HUDEP-2 (cell line): ENCODE measurements around the gene MBLAC2.

Experiments used
- DNase-seq, 76 experiments: peaks; one replicate each; lab custom pipeline; 2025; ENCODE audit not compliant: unreplicated experiment in 76 of 76; lab: John Stamatoyannopoulos, UW

Gene MBLAC2

DNA sequence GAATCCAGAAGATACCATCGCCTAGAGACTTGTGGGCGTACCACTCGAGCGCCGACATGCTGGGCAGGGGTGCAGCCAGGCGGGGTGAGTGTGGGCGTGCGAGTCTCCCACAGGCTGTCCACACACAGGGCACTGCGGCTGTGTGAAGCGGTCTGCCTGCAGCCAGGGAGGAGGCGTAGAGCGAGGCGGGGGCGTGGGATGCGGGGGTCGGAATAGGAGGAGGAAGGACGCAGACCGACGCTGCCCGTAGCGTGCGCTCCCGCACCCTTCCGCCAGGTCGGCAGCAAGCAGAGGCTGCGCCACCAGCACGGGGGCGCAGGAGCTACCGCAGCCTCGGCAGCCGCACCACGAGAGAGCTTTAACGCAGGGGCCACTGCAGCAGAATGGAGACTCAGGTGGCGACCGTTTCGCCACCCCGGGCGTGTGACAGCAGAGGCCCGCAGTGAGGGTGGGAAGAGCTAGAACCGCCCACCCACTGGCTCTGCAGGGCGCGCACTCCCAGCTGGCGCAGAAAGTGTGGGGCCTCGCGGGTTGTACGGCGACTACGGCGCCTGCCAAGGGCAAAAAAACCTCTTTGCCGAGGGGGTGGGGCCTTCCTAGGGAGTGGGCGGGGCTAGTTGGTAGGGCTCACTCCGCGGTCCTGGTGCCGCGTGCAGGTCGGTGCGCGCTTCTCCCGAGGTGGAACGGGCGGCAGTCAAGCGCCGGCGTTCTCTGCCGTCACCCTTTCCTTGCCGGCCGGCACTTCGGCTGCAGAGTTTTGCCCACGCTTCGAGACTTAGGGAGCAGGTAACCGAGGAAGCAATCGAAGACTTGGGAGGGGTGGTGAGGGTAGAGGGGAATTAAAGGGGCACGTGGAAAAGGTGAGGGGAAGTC, at the start of gene MBLAC2, which contains the start of gene POLR3G:
TSS of gene MBLAC2 (minus strand) at position 537 of the 873 bp plus-strand sequence. CDS start at position 58, 479 bp downstream.
TSS of gene POLR3G (plus strand) at position 630 of the 873 bp plus-strand sequence. CDS start 10,704 bp downstream, outside the sequence.
- DNase-seq = peak; percentile 51 to 96 (median 89)

DNA sequence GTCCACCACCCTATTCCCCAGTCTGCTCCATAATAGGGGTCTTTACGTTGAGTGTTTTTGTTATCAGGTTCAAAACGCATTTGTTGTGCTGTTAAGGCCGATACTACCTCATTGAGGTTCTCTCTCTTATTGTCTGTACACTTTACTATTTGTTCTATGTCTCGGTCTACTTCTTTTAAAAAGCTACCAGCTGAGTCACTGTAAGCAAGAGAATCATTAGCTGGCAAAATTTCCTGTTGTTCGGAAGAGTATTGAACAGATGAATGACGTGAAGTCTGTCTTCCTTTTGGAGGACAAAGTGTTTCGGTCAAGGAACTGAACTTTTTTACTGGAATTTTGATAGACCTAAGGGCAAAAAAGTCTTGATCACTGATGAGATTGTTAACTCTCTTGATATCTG, 44.5 kb upstream of the MBLAC2 start:
- no peak for DNase-seq

DNA sequence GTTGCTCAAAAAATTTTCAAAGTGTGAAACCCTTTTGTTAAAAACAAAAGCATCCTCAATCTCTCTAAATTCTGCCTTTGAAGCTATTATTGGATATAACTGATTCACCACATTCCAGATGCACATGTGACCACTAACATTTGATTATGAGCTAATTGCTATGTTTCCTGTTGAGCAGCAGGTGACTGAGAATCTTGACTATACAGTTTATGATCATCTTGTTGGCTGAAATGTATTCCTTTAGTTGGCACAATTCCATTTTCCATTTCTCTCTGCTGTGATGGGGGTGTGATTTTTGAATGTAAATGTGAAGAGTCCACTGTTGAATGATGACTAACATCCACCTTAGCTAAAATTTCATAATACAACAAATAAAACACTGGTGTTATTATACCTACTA, 44.1 kb upstream of the MBLAC2 start:
- DNase-seq = no peak

DNA sequence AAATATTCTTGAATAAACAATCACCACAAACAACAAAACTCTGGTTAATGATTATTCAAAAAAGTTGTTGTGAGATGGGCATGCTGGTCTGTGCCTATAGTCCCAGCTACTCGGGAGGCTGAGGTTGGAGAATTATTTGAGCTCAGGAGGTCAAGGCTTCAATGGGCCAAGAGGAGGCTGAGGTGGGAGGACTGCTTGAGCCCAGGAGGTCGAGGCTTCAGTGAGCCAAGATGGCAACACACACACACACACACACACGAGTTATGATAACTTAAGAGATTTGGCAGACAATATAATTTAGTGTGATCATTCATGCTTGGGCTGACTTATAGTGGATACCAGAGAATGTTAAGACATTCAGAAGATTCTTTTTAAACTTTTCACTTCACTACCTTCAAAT, 39.9 kb upstream of the MBLAC2 start:
- DNase-seq = no peak

DNA sequence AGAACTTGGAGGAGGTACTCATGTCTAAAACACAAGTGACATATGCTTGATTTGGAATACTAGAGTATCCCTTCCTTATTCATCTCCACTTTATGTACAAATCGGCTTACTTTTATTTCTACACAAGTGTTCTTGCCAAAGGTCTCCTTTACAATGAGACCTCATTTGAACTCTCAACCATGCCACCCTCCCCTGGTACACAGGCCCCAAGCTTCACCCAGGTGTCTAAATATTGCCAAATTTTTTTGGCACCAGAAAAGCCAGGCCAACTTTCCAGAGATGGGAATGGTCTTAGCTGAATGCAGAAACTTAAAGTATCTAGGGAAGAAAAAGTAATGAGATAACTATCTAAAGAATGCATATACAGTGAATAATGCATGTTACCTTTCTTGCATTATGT, 35.9 kb upstream of the MBLAC2 start:
- DNase-seq = no peak

DNA sequence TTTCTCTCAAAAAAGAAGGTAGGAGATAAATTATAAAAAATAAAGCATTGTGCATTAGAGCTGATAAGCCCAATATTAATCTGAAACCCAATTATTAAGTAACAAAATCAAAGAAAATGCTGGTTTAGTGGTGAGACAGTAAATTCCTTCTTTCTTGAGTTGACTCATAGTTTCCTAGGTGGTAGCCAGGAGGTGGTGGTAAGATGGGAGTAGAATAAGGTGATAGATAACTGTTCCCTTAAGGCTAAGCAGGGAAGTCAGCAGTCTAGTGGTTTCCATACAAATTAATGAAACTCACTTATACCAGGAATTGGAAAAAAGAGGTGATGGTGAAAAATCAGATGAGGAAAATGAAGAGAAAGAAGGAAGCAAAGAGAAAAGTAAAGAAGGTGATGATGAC, 31.6 kb upstream of the MBLAC2 start:
- no peak for DNase-seq

DNA sequence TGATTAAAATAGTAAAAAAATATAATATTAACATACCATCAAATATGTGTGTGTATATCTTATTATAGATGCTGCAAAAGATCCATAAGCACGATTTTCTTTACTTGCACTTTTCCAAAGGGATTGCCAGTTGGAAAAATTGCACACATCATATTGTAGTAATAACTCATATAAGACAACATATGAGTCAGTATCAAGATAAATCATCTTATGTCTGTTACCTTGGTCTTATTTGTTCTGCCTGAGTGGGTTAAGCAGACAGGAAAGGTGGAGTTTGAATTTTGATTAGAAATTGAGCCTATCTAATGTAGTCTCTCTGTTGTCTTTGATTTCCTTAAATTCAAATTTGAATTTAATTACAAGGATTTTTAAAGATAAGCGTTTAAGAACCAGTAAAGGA, 30.2 kb upstream of the MBLAC2 start:
- no peak for DNase-seq

DNA sequence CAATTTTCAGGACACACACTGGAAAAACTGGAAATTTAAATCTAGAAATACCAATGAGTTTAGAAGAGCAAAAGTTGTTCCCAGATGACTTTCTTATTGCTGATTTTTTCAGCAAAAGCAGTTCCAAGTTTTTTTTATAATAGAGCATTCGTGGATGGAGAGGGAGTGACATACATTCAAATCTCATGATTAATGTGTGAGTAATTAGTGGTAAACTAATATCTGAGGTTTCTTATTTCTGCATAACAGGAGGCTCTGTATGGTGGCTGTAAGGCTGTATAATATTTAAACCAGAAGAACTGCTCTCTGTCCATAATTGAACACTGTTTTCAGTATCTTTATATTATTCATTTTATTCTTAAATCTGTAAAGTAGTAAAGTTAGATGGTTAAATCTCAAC, 29.0 kb upstream of the MBLAC2 start:
- DNase-seq = no peak

DNA sequence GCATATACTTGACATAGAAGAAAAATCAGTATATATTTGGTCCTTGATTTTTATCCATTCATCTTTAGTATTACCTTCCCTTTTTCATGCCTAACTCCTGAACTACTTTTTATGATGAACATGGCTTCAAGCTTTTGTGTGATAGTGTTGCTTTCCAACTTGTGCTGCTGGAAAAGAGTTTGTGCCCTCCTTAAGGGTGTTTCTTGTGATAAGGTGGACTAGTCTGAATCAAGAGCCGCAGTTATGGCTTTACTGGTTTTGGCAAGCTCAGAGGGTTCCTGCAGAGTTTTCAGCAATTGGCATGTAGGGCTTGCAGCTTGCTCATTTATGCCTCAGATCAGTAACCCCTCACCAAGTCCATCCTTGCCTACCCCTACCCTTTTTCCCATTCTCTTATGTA, 20.6 kb upstream of the MBLAC2 start:
- DNase-seq = peak in 34 of 76 experiments; percentile 1 to 64 (median 26)

DNA sequence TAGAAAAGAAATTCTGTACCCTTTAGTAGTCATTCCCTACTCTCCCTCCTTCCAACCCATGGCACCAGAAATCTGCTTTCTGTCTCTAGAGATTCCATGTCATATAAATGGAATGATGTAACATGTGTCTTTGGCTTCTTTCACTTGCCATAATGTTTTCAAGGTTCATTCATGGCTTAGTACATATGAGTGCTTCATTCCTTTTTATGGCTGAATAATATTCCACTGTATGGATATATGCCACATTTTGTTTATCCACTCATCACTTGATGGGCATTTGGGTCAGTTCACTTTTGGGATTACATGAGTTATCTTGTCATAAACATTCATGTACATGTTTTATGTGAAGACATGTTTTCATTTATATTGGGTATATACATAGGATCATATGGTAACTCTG, 19.5 kb upstream of the MBLAC2 start:
- no peak for DNase-seq

DNA sequence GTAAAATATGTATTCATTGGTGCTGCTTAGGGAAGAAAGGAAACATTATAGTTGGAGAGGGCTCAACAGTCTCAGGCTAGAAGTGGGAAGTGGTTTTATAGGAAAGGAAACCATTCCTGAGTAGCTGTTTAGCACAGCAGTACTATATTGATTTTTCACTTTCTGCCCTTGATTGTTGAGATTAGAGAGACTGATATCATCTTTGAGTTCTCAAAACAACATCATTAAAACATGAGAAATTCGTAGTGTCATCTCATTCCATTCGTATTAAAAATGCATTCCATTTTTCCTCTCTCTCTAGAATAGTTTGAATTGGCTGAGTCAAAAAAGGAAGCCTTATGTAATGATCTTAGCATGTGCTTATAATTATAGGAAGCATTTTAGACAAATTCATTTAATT, 14.2 kb upstream of the MBLAC2 start:
- no peak for DNase-seq

DNA sequence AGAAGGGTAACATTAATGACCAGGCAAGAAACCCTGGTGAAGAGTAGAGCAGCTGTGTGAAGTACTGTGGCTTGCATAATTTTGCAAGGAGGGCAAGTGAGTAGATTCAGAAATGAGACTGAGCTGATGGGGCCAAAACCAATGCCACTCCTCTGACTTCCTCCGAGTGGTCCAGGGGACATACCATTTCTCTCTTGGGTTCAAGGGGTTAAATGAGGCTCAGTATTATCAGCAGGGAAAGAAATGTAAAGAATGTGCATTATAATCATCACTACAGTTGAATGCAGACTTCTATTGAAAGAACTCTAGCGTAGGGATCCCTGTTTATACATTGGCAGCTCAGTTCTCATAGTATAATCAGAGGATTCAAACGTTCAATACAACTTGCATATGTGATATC, 10.0 kb upstream of the MBLAC2 start:
- DNase-seq = no peak

DNA sequence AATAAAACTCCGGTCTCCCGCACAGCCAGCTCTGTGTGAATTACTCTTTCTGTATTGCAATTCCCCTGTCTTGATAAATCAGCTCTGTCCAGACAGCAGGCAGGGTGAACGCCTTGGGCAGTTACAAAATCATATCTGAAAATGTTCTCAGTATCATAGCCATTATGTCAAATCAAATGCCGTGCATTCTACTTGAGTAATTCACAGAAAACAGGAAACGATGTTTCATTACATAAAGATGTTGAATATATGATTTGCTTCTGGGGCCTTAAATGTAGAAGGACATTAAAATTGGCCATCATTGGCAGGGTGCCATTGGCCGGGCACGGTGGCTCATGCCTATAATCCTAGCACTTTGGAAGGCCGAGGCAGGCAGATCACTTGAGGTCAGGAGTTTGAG, 8.6 kb upstream of the MBLAC2 start:
- no peak for DNase-seq

DNA sequence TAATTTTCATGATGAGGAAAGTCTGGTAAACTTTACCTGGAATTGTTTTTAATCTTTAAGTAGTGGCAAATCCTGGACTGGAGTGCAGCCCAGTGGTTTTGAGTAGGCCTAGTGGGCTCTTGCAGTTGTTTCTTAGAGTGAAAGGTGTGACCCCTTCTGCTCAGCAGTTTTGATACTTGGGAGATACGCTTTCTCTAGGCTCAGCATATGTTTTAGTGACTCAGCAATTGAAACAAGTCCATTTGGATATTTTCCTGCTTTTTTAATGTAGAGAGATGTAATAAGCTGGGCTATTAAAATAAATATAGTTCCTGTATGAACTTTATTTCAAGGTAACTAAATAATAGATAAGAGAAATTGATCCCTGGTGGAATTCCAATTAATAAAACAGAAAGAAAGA, 6.1 kb upstream of the MBLAC2 start:
- no peak for DNase-seq

DNA sequence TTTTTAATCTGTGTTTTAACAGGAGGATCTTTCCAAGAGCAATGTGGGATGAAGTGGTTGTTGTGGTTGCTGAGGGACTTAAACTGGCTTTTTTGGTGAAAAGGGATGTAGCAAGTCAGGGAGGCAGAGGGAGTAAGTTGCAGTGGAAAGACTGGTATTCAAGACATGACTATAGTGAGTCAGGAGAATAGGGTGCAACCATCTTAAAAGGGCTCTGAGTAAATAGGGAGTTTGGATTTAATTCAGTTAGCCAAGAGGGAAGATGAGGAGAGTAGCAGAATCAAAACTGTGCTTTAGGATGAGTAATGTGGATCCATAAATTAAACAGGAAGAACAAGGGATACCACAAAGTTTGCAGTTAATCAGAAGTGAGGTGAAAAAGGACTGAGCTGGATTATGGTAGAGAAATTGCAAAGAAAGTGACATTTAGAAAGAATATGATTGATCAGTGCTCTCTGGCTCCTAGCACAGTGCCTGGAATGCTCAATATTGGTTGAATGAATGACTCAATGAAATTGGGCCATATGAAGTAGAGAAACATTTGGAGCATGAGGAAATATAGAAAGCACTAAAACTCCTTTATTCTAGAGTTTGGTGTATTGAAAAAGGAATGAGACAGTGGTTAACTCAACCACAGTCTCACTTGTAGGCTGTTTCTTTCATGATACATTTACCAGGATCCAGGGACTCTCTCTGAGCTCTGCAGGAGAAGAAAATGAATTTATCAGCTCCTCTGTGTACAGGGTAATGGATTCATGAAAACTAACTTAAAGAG, 5.2 kb upstream of the MBLAC2 start:
- DNase-seq = no peak

DNA sequence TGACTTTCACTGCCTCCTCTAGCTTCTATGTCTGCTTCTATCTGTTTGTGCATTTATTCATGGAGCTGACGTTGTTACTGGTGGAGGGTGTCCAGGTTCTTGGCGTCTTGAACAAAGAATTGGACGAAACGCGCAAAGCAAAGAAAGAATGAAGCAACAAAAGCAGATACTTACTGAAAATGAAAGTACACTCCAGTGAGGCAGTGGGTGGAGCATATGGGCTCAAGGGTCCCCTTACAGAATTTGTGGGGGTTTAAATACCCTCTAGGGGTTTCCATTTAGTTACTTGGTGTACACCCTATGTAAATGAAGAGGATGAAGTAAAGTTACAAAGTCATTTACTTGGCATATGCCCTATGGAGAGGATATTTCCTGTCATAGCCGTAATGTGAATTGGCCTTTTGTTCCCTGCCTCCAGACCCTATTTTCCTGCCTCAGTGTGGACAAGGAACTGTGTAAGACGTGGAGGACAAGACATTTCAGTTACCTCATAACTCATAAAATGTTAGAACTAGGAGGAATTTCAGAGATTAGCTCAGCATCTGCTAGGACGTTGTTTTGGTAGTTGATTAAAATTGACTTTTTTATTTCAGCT, 3.1 kb upstream of the MBLAC2 start:
- no peak for DNase-seq

DNA sequence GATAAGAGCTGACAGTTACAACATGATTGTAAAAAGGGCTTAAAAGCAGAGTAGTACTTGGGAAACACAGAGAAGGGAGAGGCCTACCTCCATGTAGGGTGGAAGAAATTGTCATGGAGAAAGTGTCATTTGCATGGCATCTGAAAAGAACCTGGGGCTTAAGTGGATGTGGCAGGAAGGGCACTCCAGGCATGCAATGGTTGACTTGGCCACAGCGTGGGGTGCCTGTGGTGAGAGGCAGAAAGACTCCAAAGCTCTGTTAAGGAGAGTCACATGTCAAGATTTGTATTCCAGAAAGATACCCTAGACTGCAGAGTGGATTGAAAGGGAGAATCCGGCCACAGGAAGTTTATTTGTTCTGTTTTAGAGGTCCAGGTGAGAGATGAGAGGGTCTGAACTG, 2.5 kb upstream of the MBLAC2 start:
- DNase-seq = no peak

DNA sequence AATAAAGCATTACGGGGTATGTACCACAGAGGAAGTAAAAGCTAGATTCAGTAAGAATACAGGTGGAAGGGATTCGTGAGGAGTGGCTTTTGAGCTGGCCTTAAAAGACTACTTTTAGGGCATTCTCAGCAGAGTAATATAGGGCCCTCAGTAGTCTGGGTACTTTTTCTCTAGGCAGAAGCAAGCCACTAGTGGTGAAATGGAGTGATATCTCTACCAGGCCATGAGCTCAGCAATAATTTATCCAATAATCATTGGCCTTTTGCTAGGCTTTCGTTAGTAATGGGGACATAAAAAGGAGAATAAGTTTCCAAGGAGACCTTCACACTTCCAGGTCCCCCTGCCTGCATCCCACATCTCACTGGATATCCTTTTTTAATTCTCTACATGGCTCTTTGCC, 1.8 kb upstream of the MBLAC2 start:
- DNase-seq = peak in 4 of 76 experiments; percentile 3 to 10 (median 8)

DNA sequence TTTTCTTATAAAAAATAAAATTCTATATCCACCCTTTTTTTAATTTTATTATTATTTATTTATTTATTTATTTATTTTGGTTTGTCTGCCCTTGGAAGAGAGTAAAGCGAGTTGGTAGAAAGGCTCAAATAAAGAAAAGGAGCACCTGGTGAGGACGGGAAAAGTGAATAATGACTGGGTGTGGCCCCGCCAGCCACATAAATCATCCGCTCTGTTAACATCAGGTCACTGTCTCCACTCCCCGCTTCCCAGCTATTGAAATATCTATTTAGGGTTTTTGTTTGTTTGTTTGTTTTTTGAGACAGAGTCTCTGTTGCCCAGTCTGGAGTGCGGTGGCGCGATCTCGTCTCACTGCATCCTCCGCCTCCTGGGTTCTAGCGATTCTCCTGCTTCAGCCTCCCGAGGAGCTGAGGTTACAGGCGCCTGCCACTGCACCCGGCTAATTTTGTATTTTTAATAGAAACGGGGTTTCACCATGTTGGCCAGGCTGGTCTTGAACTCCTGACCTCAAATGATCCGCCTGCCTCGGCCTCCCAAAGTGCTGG, 937 bp upstream of the MBLAC2 start:
- DNase-seq = no peak

DNA sequence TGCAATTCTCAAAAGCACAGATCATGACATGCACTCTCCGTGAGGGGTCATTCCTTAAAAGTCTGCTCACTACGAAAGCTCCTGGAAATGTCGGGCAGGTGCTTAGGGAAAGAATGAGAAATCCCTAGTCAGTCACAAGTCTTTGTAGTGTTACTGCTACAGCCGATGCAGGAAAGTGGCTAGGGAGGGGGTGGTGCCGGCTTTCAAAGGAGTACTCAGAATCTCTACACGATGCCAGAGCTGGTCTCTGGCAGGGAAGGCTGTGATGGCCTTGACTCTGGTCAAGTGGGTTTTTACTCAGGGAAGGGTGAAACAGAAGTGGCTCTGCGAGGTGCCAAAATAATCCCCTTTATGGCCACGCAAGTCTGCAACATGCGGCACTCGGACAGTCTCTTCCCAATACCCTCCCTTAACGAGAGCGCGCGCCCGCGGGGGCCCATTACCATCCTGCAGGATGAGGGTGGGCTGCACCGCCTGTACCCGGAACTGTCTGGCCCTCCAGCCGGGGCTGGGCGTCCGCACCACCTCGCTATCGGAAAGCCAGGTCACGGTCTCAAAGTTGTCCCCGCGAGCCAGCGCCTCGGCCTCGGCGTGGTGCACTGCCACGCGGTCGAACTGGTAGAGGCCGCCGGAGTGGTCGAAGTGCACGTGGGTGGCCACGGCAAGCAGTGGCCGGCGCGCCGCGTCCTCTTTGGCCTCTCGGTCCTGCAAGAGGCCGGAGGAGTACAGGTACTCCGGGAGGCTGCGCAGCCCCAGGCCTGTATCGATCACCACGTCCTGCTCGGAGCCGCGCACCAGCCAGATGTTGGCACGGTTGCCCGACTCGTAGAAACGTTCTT, 956 bp downstream of the MBLAC2 start:
- DNase-seq = peak in 37 of 76 experiments; percentile 4 to 60 (median 34)
